GM12873 (cell line): Measurements from ENCODE around the gene RNASE2.

Experiments
- CTCF ChIP-seq: IDR thresholded peaks from 2 replicates; pipeline ENCODE4 v1.5.1; 2012; ENCODE audit warnings: low read depth, mild to moderate bottlenecking, moderate library complexity, low read length, control low read depth; ENCODE audit not compliant: insufficient read depth; ENCODE audit errors: missing control alignments

RNASE2 gene

GRCh38 chr14:20982646-20983369, 27.5 kb downstream of the RNASE2 start:
- no peak for TF ChIP-seq CTCF

GRCh38 chr14:20986811-20987210, 31.5 kb downstream of the RNASE2 start:
- no peak for TF ChIP-seq CTCF

- no peak for TF ChIP-seq CTCF
Measured at GRCh38 chr14:20988717-20989470, 33.6 kb downstream of the RNASE2 start.

- TF ChIP-seq CTCF = no peak
Measured at GRCh38 chr14:20989471-20989786, 34.1 kb downstream of the RNASE2 start.

GRCh38 chr14:20989787-20990600, 34.7 kb downstream of the RNASE2 start, which contains the start of gene METTL17:
Gene METTL17 (plus strand): TSS chr14:20989980. CDS start chr14:20990003, 23 bp downstream.
- TF ChIP-seq CTCF = peak; percentile 56

- TF ChIP-seq CTCF = no peak
Measured at GRCh38 chr14:20996521-20996920, 41.2 kb downstream of the RNASE2 start.

- no peak for TF ChIP-seq CTCF
Measured at GRCh38 chr14:20997115-20997514, 41.8 kb downstream of the RNASE2 start.
